T-helper 2 cell treated with Interferon-gamma antibody and Interleukin-4, amounts not matched to agents 5 μg/mL and 100 μg/mL, for 36 hours (primary cell): ENCODE measurements around the gene UTP18.
"Not testable (repeated sequence)": the region's sequence is repeated elsewhere in the genome, so short reads cannot be mapped to it uniquely, and the experiment has no call there.

Source experiments
- DNase-seq: peaks from one replicate; pipeline ENCODE4 v3.0.0; 2021; ENCODE audit warnings: low spot score
- H3K27ac Mint-ChIP-seq: one replicate; pipeline ENCODE4 v1.8.0; 2021; ENCODE audit warnings: mild to moderate bottlenecking, mixed read lengths
- H3K27me3 Mint-ChIP-seq: one replicate; pipeline ENCODE4 v1.8.0; 2021; ENCODE audit warnings: low read depth, mixed read lengths
- H3K36me3 Mint-ChIP-seq: one replicate; pipeline ENCODE4 v1.8.0; 2021; ENCODE audit warnings: low read depth, mixed read lengths
- H3K4me1 Mint-ChIP-seq: one replicate; pipeline ENCODE4 v1.8.0; 2021; ENCODE audit warnings: low read depth, mixed read lengths
- H3K4me3 Mint-ChIP-seq: one replicate; pipeline ENCODE4 v1.8.0; 2022; ENCODE audit warnings: mild to moderate bottlenecking, moderate library complexity, mixed read lengths
- H3K9me3 Mint-ChIP-seq: one replicate; pipeline ENCODE4 v1.8.0; 2021; ENCODE audit warnings: mixed read lengths

The UTP18 gene

GRCh38 chr17:51270636-51271035 is 10.3 kb downstream of the UTP18 start:
- H3K27me3 Mint-ChIP-seq: no peaks in the 10 kb centered on the region
- no peak overlapping the region for H3K27ac Mint-ChIP-seq
- H3K36me3 Mint-ChIP-seq: peaks cover 60% of the 10 kb centered on the region
- DNase-seq: no peak
- H3K4me3 Mint-ChIP-seq: no peak overlapping the region
- H3K4me1 Mint-ChIP-seq: peaks cover 13% of the 10 kb centered on the region
- no peaks in the 10 kb centered on the region for H3K9me3 Mint-ChIP-seq

GRCh38 chr17:51272812-51273211 is 12.5 kb downstream of the UTP18 start:
- Mint-ChIP-seq H3K27me3 (no peaks in the 10 kb centered on the region), H3K4me1 (peaks cover 10% of the 10 kb centered on the region), H3K4me3 (no peak overlapping the region), H3K27ac (peak overlapping the region; percentile 6), H3K36me3 (peaks cover 53% of the 10 kb centered on the region), H3K9me3 (no peaks in the 10 kb centered on the region)
- DNase-seq: no peak

GRCh38 chr17:51275381-51275780 is 15.0 kb downstream of the UTP18 start:
- H3K9me3 Mint-ChIP-seq: no peaks in the 10 kb centered on the region
- no peak for DNase-seq

GRCh38 chr17:51279183-51279582 is 18.8 kb downstream of the UTP18 start:
- Mint-ChIP-seq H3K27ac (no peak overlapping the region), H3K36me3 (peaks cover 44% of the 10 kb centered on the region), H3K27me3 (no peaks in the 10 kb centered on the region), H3K4me1 (peaks cover 3% of the 10 kb centered on the region), H3K4me3 (no peak overlapping the region), H3K9me3 (no peaks in the 10 kb centered on the region)
- no peak for DNase-seq

More at GRCh38 chr17:51275381-51275780, 15.0 kb downstream of the UTP18 start:
- Mint-ChIP-seq H3K27ac (no peak overlapping the region), H3K36me3 (peaks cover 55% of the 10 kb centered on the region), H3K4me3 (no peak overlapping the region), H3K4me1 (peaks cover 8% of the 10 kb centered on the region), H3K27me3 (no peaks in the 10 kb centered on the region)

GRCh38 chr17:51287412-51287811 is 27.1 kb downstream of the UTP18 start:
- H3K4me3 Mint-ChIP-seq: no peak overlapping the region
- peaks cover 33% of the 10 kb centered on the region for H3K36me3 Mint-ChIP-seq
- no peaks in the 10 kb centered on the region for H3K27me3 Mint-ChIP-seq
- no peak for DNase-seq
- peaks cover 8% of the 10 kb centered on the region for H3K4me1 Mint-ChIP-seq
- no peak overlapping the region for H3K27ac Mint-ChIP-seq
- no peaks in the 10 kb centered on the region for H3K9me3 Mint-ChIP-seq

- DNase-seq: no peak
- peaks cover 47% of the 10 kb centered on the region for H3K36me3 Mint-ChIP-seq
Measured at GRCh38 chr17:51289696-51290111, 29.4 kb downstream of the UTP18 start.

GRCh38 chr17:51294338-51294737 is 34.0 kb downstream of the UTP18 start:
- peaks cover 47% of the 10 kb centered on the region for H3K36me3 Mint-ChIP-seq
- H3K4me1 Mint-ChIP-seq: not testable (repeated sequence)

More at GRCh38 chr17:51289696-51290111, 29.4 kb downstream of the UTP18 start:
- Mint-ChIP-seq H3K4me3 (no peak overlapping the region), H3K9me3 (no peaks in the 10 kb centered on the region), H3K27ac (no peak overlapping the region), H3K4me1 (peaks cover 5% of the 10 kb centered on the region), H3K27me3 (no peaks in the 10 kb centered on the region)

GRCh38 chr17:51298508-51299371 is 38.4 kb downstream of the UTP18 start:
- no peaks in the 10 kb centered on the region for H3K27me3 Mint-ChIP-seq
- no peak overlapping the region for H3K4me3 Mint-ChIP-seq
- H3K4me1 Mint-ChIP-seq: peaks cover 2% of the 10 kb centered on the region

More at GRCh38 chr17:51294338-51294737, 34.0 kb downstream of the UTP18 start:
- H3K9me3 Mint-ChIP-seq, H3K4me3 Mint-ChIP-seq, H3K27ac Mint-ChIP-seq, DNase-seq, H3K27me3 Mint-ChIP-seq: not testable (repeated sequence)

GRCh38 chr17:51299859-51300258 is 39.5 kb downstream of the UTP18 start:
- H3K9me3 Mint-ChIP-seq: no peaks in the 10 kb centered on the region
- no peak overlapping the region for H3K27ac Mint-ChIP-seq
- peaks cover 2% of the 10 kb centered on the region for H3K4me1 Mint-ChIP-seq
- H3K4me3 Mint-ChIP-seq: no peak overlapping the region
- DNase-seq: no peak
- H3K36me3 Mint-ChIP-seq: peaks cover 11% of the 10 kb centered on the region
- no peaks in the 10 kb centered on the region for H3K27me3 Mint-ChIP-seq

More at GRCh38 chr17:51298508-51299371, 38.4 kb downstream of the UTP18 start:
- no peak overlapping the region for H3K27ac Mint-ChIP-seq
- DNase-seq: no peak
- H3K36me3 Mint-ChIP-seq: peaks cover 21% of the 10 kb centered on the region
- H3K9me3 Mint-ChIP-seq: no peaks in the 10 kb centered on the region

GRCh38 chr17:51305182-51305581 is 44.8 kb downstream of the UTP18 start:
- DNase-seq: no peak
- Mint-ChIP-seq H3K4me3 (no peak overlapping the region), H3K27ac (no peak overlapping the region), H3K9me3 (peaks cover 5% of the 10 kb centered on the region), H3K4me1 (no peaks in the 10 kb centered on the region), H3K36me3 (no peaks in the 10 kb centered on the region), H3K27me3 (peaks cover 10% of the 10 kb centered on the region)

GRCh38 chr17:51312003-51312402 is 51.7 kb downstream of the UTP18 start:
- not testable (repeated sequence) for H3K36me3 Mint-ChIP-seq

GRCh38 chr17:51319186-51319585 is 58.8 kb downstream of the UTP18 start:
- Mint-ChIP-seq H3K36me3 (no peaks in the 10 kb centered on the region), H3K9me3 (no peaks in the 10 kb centered on the region), H3K4me3 (no peak overlapping the region), H3K27me3 (peaks cover 3% of the 10 kb centered on the region), H3K4me1 (no peaks in the 10 kb centered on the region), H3K27ac (no peak overlapping the region)
- no peak for DNase-seq

More at GRCh38 chr17:51312003-51312402, 51.7 kb downstream of the UTP18 start:
- H3K4me1 Mint-ChIP-seq, H3K27me3 Mint-ChIP-seq, H3K27ac Mint-ChIP-seq, H3K4me3 Mint-ChIP-seq, H3K9me3 Mint-ChIP-seq, DNase-seq: not testable (repeated sequence)

GRCh38 chr17:51322390-51323029 is 62.2 kb downstream of the UTP18 start:
- H3K27ac Mint-ChIP-seq: no peak overlapping the region
- H3K36me3 Mint-ChIP-seq: no peaks in the 10 kb centered on the region
- H3K27me3 Mint-ChIP-seq: peaks cover 3% of the 10 kb centered on the region
- no peak overlapping the region for H3K4me3 Mint-ChIP-seq
- no peaks in the 10 kb centered on the region for H3K4me1 Mint-ChIP-seq
- no peak for DNase-seq
- H3K9me3 Mint-ChIP-seq: no peaks in the 10 kb centered on the region

GRCh38 chr17:51325471-51325870 is 65.1 kb downstream of the UTP18 start:
- Mint-ChIP-seq H3K9me3 (no peaks in the 10 kb centered on the region), H3K27me3 (peaks cover 14% of the 10 kb centered on the region), H3K4me3 (no peak overlapping the region), H3K27ac (no peak overlapping the region), H3K4me1 (no peaks in the 10 kb centered on the region), H3K36me3 (no peaks in the 10 kb centered on the region)
- no peak for DNase-seq
